ENCODE data around the gene PRG2. TPM values are rescaled to one million over a fixed set of nuclear protein-coding genes. Genes with fewer than 3 reads are reported as not detected.

Gene PRG2
- total and polyA plus RNA-seq, 2 of the 13 experiments (the other 11 are each of a cell fraction or from before 2014, with no cell fraction given): not detected

- ChIA-PET CTCF (ENCODE audit: low intra/inter-chr PET ratio, low total read pairs) (no interaction called here), POLR2A (no interaction called here)
- no TSS peak for BruUV-seq (replicated peaks)
- Histone ChIP-seq H3K27ac (ENCODE audit: extremely low read length, insufficient read depth, low read length) (no peak overlapping the region), H3K27me3 (ENCODE audit: control insufficient read depth in 1 of 2, insufficient read depth in 2 of 2, low read length in 2 of 2) (peaks cover 0 to 6% of the 10 kb centered on the region in 2 experiments; a peak in 2 of 5 replicates), H3K79me2 (ENCODE audit: insufficient read depth, low read length) (no peaks in the 10 kb centered on the region), H3K36me3 (replicated peaks in 1 of 2; ENCODE audit: control insufficient read depth in 1 of 2, insufficient read depth in 2 of 2, low read length in 2 of 2) (no peaks in the 10 kb centered on the region), H2AFZ (ENCODE audit: low read length) (no peak overlapping the region), H4K20me1 (ENCODE audit: insufficient read depth, low read length) (no peaks in the 10 kb centered on the region), H3K9me3 (ENCODE audit: low read length) (no peaks in the 10 kb centered on the region), H3K4me1 (ENCODE audit: insufficient read depth, low read length) (no peaks in the 10 kb centered on the region), H3K4me3 (replicated peaks in 1 of 3; ENCODE audit: insufficient read depth in 1 of 3, low read depth in 2 of 3, low read length in 3 of 3) (no peak overlapping the region), H3K9ac (ENCODE audit: insufficient read depth, low read depth, low read length) (no peak overlapping the region), H3K4me2 (ENCODE audit: low read depth, low read length) (no peak overlapping the region)
- WGBS (ENCODE audit: low lambda C conversion rate): 40% methylated on average over 7 of the region's 9 CpGs
- TF ChIP-seq KDM6A (CRISPR knock-in tag; IDR thresholded peaks at IDR 0.05; ENCODE audit: low read depth) (no peak), ZNF124 (CRISPR knock-in tag; IDR thresholded peaks at IDR 0.05) (no peak), ZFP36 (IDR thresholded peaks at IDR 0.05; ENCODE audit: borderline replicate concordance, low read depth, low read length, partially characterized antibody) (no peak), ARNTL (CRISPR knock-in tag; IDR thresholded peaks at IDR 0.05) (no peak), ZNF841 (CRISPR knock-in tag; IDR thresholded peaks at IDR 0.05; ENCODE audit: borderline replicate concordance) (no peak), NFYB (CRISPR knock-in tag; IDR thresholded peaks at IDR 0.05) (no peak), NCOA2 (CRISPR knock-in tag; IDR thresholded peaks at IDR 0.05) (no peak), NONO (IDR thresholded peaks at IDR 0.05) (no peak), NONO (CRISPR knock-in tag; conservative IDR thresholded peaks at IDR 0.05) (no peak), ZIK1 (CRISPR knock-in tag; IDR thresholded peaks at IDR 0.05; ENCODE audit: borderline replicate concordance, low read depth) (no peak), ZNF235 (CRISPR knock-in tag; IDR thresholded peaks at IDR 0.05; ENCODE audit: borderline replicate concordance) (no peak), ZNF83 (CRISPR knock-in tag; IDR thresholded peaks at IDR 0.05; ENCODE audit: borderline replicate concordance) (no peak), ZNF691 (CRISPR knock-in tag; IDR thresholded peaks at IDR 0.05; ENCODE audit: borderline replicate concordance, low read depth) (no peak), KLF16 (CRISPR knock-in tag; IDR thresholded peaks at IDR 0.05) (no peak)
- DNase-seq (ENCODE audit: low spot score): no peak
- no peak for FAIRE-seq
- intact Hi-C loops (cut with micrococcal nuclease; ENCODE audit: unreplicated experiment) (no loop called here), in situ Hi-C loops (cut with HindIII; ENCODE audit: extremely low pct_ligation_motif_present, low pct_unique_long_range_greater_than_20kb) (no loop called here)
- ATAC-seq: no peak
Measured at GRCh38 chr11:57407010-57407920, 16.8 kb upstream of the PRG2 start.
